ENCODE results near the gene HRH2. TPM values are rescaled to one million over a fixed set of nuclear protein-coding genes. Genes with fewer than 3 reads are reported as not detected.

The HRH2 gene
- total and polyA plus RNA-seq, 8 donors: 4.1 to 22.0 (median 8.2) TPM

DNA sequence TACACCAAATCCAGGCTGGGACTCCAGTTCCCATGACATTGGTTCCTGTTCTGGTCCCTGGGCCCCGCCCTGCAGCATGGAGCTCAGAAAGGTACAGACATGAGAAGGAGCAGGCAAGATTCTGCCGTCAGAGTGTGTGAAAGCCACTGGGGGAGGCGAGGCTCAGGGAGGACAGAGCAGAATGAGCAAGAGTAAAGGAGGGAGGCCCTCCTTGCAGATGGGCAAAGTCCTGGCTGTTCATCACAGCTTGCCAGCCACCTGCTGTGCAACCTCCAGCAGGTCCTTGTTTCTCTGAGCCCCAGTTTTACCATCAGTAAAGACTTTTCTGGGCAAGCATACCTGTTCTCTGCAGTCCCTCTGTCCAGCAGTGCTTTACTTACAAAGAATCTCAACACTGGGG lies 73.3 kb downstream of the HRH2 start:
- intact Hi-C loops (cut with DNase I): no loop called here
- H3K27me3 ChIP-seq: peaks cover 5 to 56% of the 10 kb centered on the region in 2 donors

DNA sequence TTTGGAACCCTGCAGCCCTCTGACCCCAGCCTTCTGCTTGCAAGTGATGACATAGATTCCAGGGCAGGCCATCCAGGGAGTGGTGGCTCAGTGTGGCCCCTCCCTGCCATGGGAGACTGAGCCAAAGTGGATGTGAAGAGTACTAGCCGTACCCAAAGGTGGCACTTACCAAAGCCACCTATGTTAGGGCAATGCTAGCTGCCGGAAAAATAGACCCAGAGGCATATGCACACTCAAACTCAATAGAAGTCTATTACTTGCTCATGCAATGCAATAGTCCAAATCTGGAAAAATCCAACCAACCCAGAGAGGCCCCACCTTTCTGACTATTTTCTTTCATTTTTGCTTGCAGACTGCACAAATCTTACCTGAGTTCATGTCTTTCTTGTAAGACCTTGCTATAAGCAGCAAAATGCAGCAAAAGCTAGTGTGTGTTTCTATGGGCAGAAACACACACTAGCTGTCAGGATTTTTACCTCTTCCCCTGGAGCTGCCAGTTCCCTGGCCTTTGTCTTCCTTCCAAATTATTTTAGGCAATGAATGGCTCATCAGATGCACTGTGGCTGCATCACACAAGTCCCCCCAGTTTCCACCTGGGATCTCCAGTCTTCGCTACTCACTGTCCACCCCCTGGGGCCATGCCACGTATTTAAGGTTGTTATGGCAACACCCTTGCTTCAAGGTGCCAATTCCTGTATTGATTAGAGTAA lies 74.0 kb downstream of the HRH2 start:
- intact Hi-C loops (cut with DNase I): no loop called here
- H3K27me3 ChIP-seq: peaks cover 5 to 60% of the 10 kb centered on the region in 2 donors
- TF ChIP-seq, protein P1, sequence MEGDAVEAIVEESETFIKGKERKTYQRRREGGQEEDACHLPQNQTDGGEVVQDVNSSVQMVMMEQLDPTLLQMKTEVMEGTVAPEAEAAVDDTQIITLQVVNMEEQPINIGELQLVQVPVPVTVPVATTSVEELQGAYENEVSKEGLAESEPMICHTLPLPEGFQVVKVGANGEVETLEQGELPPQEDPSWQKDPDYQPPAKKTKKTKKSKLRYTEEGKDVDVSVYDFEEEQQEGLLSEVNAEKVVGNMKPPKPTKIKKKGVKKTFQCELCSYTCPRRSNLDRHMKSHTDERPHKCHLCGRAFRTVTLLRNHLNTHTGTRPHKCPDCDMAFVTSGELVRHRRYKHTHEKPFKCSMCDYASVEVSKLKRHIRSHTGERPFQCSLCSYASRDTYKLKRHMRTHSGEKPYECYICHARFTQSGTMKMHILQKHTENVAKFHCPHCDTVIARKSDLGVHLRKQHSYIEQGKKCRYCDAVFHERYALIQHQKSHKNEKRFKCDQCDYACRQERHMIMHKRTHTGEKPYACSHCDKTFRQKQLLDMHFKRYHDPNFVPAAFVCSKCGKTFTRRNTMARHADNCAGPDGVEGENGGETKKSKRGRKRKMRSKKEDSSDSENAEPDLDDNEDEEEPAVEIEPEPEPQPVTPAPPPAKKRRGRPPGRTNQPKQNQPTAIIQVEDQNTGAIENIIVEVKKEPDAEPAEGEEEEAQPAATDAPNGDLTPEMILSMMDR (IDR thresholded peaks at IDR 0.05): no peak

More for the DNA sequence above, 73.3 kb downstream of the HRH2 start:
- Histone ChIP-seq H3K9me3 (no peaks in the 10 kb centered on the region), H3K27ac (no peak overlapping the region), H3K36me3 (no peaks in the 10 kb centered on the region), H3K4me3 (no peak overlapping the region), H3K4me1 (no peaks in the 10 kb centered on the region)
- DNase-seq (no peak), ATAC-seq (no peak)
- TF ChIP-seq, protein P1 (IDR thresholded peaks at IDR 0.05): no peak

DNA sequence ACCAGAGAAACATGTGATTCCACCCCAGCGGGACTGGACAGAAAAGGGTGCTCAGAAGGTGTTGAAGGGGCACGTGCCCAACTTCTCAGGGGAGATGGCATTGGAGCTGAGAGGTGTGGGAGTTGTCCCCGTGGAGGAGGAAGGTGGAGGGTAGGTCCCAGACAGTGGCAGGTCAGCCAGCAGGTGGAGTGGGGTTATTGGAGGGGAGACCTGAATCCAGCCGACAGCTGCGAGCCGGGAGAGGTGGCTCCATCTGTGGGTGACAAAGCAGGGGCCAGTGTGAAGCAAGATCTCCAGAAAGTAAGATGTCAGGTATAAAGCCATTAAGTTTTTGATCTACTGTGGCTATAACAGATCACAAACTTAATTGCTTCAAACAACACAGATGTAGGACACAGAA lies 75.1 kb downstream of the HRH2 start:
- no peaks in the 10 kb centered on the region for H3K36me3 ChIP-seq
- H3K4me1 ChIP-seq: no peaks in the 10 kb centered on the region
- H3K27ac ChIP-seq: no peak overlapping the region
- ATAC-seq: no peak
- intact Hi-C loops (cut with DNase I): no loop called here
- peaks cover 5 to 66% of the 10 kb centered on the region in 2 donors for H3K27me3 ChIP-seq
- no peak for DNase-seq
- H3K9me3 ChIP-seq: no peaks in the 10 kb centered on the region
- H3K4me3 ChIP-seq: no peak overlapping the region
- TF ChIP-seq, protein P1 (IDR thresholded peaks at IDR 0.05): no peak

More for the DNA sequence above, 74.0 kb downstream of the HRH2 start:
- ATAC-seq (no peak), DNase-seq (no peak)
- Histone ChIP-seq H3K36me3 (no peaks in the 10 kb centered on the region), H3K27ac (no peak overlapping the region), H3K9me3 (no peaks in the 10 kb centered on the region), H3K4me1 (no peaks in the 10 kb centered on the region), H3K4me3 (no peak overlapping the region)

DNA sequence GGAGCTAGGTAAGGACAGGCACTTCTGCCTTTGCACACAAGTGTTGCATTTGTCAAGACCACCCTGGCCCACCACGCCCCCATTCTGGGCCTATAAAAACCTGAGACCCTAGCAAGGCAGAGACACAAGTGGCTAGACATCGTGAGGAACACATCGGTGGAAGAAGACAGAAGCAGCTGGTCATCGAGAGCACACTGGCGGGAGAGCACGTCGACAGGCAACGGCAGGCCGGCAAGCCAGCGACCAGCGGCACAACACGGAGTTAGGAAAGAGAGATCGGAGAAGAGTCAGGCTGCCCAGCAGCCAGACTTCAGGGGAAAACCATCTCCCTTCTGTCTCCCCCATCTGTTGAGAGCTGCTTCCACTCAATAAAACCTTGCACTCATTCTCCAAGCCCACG lies 76.1 kb downstream of the HRH2 start:
- H3K9me3 ChIP-seq: no peaks in the 10 kb centered on the region
- intact Hi-C loops (cut with DNase I): no loop called here
- H3K36me3 ChIP-seq: no peaks in the 10 kb centered on the region
- no peak overlapping the region for H3K27ac ChIP-seq
- peaks cover 0 to 66% of the 10 kb centered on the region in 2 donors for H3K27me3 ChIP-seq
- TF ChIP-seq, protein P1 (IDR thresholded peaks at IDR 0.05): no peak
- ATAC-seq (no peak), DNase-seq (no peak)
- H3K4me3 ChIP-seq: no peak overlapping the region
- H3K4me1 ChIP-seq: no peaks in the 10 kb centered on the region

DNA sequence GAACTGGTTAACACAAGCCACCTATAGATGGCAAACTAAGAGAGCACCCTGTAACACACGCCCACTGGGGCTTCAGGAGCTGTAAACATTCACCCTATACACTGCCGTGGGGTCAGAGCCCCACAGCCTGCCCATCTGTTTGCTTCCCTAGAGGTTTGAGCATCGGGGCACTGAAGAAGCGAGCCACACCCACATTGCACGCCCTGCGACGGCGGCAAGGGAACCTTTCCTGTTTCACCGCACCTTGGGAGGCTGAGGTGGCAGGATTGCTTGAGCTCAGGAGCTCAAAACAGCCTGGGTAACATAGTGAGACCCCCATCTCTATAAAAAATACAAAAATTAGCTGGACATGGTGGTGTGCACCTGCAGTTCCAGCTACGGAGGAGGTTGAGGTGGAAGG lies 76.6 kb downstream of the HRH2 start:
- H3K9me3 ChIP-seq: no peaks in the 10 kb centered on the region
- intact Hi-C loops (cut with DNase I): no loop called here
- TF ChIP-seq, protein P1 (IDR thresholded peaks at IDR 0.05): no peak
- no peaks in the 10 kb centered on the region for H3K4me1 ChIP-seq
- no peaks in the 10 kb centered on the region for H3K36me3 ChIP-seq
- no peak overlapping the region for H3K27ac ChIP-seq
- peaks cover 0 to 66% of the 10 kb centered on the region in 2 donors for H3K27me3 ChIP-seq
- ATAC-seq: no peak
- H3K4me3 ChIP-seq: no peak overlapping the region
- DNase-seq: no peak

All from left lung (tissue), 10 donors.